Gastroesophageal sphincter (tissue), 4 donors: ENCODE data around the gene LASP1. TPM values are rescaled to one million over a fixed set of nuclear protein-coding genes. Genes with fewer than 3 reads are reported as not detected.
"Not testable (repeated sequence)": the region's sequence is repeated elsewhere in the genome, so short reads cannot be mapped to it uniquely, and the experiment has no call there.

ENCODE experiments used
- ATAC-seq: fragments of 150-250 bp; one replicate; pipeline ENCODE4 v1.9.1; 2016; ENCODE audit warnings: mild to moderate bottlenecking, moderate library complexity
- H3K27ac ChIP-seq, 4 donors: fragments of 200-600 bp; sonication (generic) in 3 of 4; 1 replicate in 3 of 4; 2 replicates in 1 of 4; pipeline ENCODE4 v1.5.1; 2016 to 2019
- H3K27me3 ChIP-seq: fragments of 200-600 bp; sonication (generic); one replicate; pipeline ENCODE4 v1.5.1; 2019
- H3K36me3 ChIP-seq, 2 donors: fragments of 200-600 bp; sonication (generic); one replicate each; pipeline ENCODE4 v1.5.1; 2019; ENCODE audit warnings: control low read depth in 1 of 2
- H3K4me1 ChIP-seq, 3 donors: fragments of 200-600 bp; sonication (generic); 1 replicate in 2 of 3; 2 replicates in 1 of 3; pipeline ENCODE4 v1.5.1; 2016 to 2019; ENCODE audit warnings: control low read depth in 2 of 3
- H3K4me3 ChIP-seq, 2 donors: fragments of 200-600 bp; sonication (generic); one replicate each; pipeline ENCODE4 v1.5.1; 2019; ENCODE audit warnings: mild to moderate bottlenecking in 1 of 2, moderate library complexity in 1 of 2
- H3K9me3 ChIP-seq, 3 donors: fragments of 200-600 bp; sonication (generic); one replicate each; pipeline ENCODE4 v1.5.1; 2017 to 2019; ENCODE audit warnings: control low read depth in 2 of 3
- EP300 ChIP-seq: sonication (generic); formaldehyde crosslinking; IDR thresholded peaks from one replicate; pipeline ENCODE4 v1.6.1; 2017; ENCODE audit warnings: antibody characterized with exemption, mild to moderate bottlenecking
- POLR2A ChIP-seq, 2 donors: fragments of 450-650 bp; IDR thresholded peaks; one replicate each; pipeline ENCODE4 v1.6.1; 2017; ENCODE audit warnings: antibody characterized with exemption in 2 of 2, mild to moderate bottlenecking in 2 of 2, moderate library complexity in 1 of 2
- POLR2AphosphoS5 ChIP-seq: sonication (generic); formaldehyde crosslinking; IDR thresholded peaks from one replicate; pipeline ENCODE4 v1.6.1; 2017; ENCODE audit warnings: antibody characterized with exemption
- WGBS, 2 donors: methylation state at CpG; one replicate each; pipeline ENCODE4 v1.1.5; 2018; ENCODE audit warnings: low coverage in 1 of 2; 5-methylcytosine and 5-hydroxymethylcytosine counted together
- total RNA-seq, 4 donors: library from RNA; depleted of rRNA; stranded (reverse); fragments of >200 nt; gene quantifications; one replicate each; pipeline ENCODE4 v1.1.0, GENCODE V29; 2016
- TF ChIP-seq, protein P1 (sequence below), 4 experiments: fragments of 200-600 bp in 2 of 4; fragments of 450-650 bp in 2 of 4; sonication (generic) in 1 of 4; IDR thresholded peaks; one replicate each; pipeline ENCODE4 v1.5.1; 2017 to 2019; ENCODE audit warnings: antibody characterized with exemption in 4 of 4, mild to moderate bottlenecking in 2 of 4, moderate library complexity in 2 of 4

The LASP1 gene
- total RNA-seq, 4 donors from 2014 or later, result 33.5 to 88.9 (median 73.6) TPM

DNA sequence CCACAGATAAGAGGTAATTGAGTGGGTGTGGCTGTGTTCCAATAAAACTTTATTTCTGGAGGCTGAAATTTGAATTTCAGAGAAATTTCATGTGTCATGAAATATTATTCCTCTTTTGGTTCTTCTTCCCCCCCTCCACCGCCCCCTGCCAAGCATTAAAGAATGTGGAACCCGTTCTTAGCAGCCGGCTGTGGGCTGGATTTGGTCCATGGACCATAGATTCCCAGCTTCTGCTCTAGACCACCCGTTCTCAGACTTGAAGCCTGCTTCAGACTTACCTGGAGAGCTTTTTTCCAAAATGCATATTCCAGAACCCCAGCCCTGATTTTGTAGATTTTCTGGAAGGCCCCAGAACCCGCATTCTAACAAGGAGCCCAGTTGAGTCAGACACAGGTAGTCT is 40.5 kb downstream of the LASP1 start:
- Histone ChIP-seq H3K36me3 (peaks cover 0 to 48% of the 10 kb centered on the region in 2 donors), H3K9me3 (no peaks in the 10 kb centered on the region), H3K4me3 (no peak overlapping the region), H3K4me1 (peaks cover 0 to 97% (median 44%) of the 10 kb centered on the region in 3 donors), H3K27me3 (no peaks in the 10 kb centered on the region), H3K27ac (no peak overlapping the region)
- no peak for ATAC-seq
- WGBS, 2 donors, result 57 to 63% methylated on average over 2 to 3 of the region's 5 CpGs
- TF ChIP-seq POLR2AphosphoS5, result no peak
- TF ChIP-seq, protein P1, sequence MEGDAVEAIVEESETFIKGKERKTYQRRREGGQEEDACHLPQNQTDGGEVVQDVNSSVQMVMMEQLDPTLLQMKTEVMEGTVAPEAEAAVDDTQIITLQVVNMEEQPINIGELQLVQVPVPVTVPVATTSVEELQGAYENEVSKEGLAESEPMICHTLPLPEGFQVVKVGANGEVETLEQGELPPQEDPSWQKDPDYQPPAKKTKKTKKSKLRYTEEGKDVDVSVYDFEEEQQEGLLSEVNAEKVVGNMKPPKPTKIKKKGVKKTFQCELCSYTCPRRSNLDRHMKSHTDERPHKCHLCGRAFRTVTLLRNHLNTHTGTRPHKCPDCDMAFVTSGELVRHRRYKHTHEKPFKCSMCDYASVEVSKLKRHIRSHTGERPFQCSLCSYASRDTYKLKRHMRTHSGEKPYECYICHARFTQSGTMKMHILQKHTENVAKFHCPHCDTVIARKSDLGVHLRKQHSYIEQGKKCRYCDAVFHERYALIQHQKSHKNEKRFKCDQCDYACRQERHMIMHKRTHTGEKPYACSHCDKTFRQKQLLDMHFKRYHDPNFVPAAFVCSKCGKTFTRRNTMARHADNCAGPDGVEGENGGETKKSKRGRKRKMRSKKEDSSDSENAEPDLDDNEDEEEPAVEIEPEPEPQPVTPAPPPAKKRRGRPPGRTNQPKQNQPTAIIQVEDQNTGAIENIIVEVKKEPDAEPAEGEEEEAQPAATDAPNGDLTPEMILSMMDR (IDR thresholded peaks at IDR 0.05), result no peak
- no peak for TF ChIP-seq EP300
- TF ChIP-seq POLR2A (IDR thresholded peaks at IDR 0.05), result no peak

DNA sequence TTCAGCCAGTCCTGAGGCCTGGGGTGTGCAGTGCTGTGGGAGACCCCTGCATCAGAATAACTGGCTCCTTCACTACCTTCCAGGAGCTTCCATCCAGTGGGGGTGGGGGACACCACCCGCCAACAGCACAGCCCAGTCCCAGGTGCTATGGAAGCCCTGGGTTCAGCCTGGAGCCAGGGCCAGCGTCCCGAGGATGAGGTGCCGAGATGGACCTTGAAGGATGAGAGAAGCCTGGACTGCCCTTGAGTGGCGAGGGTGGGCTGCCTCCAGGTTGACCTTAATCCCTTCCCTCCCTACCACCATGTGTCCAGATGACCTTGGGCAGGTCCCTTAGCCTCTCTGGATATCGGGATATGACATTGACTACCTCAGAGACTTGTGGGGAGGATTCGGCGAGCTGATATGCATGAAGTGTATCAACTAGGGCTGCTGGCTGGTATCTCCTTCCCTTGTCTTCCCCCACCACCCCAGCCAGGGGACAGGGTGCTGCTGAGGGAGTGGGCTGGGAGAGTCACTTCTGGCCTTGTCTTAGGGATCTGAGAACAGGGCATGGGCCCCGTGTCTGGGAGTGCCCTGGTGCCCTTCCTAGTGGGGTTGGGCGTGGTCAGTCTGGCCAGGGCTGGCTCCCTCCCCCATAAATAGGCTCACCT is 41.3 kb downstream of the LASP1 start:
- peaks cover 0 to 53% of the 10 kb centered on the region in 2 donors for H3K36me3 ChIP-seq
- H3K4me3 ChIP-seq, result no peak overlapping the region
- TF ChIP-seq POLR2AphosphoS5 (no peak), POLR2A (IDR thresholded peaks at IDR 0.05) (no peak), EP300 (no peak)
- TF ChIP-seq, protein P1 (IDR thresholded peaks at IDR 0.05), result no peak
- H3K4me1 ChIP-seq, result peaks cover 0 to 94% (median 41%) of the 10 kb centered on the region in 3 donors
- H3K27ac ChIP-seq, result peak overlapping the region in 2 of 4 donors; percentile 68 to 73
- WGBS, 2 donors, result no CpG with 5 or more reads among the region's 10 CpGs
- no peaks in the 10 kb centered on the region for H3K27me3 ChIP-seq
- no peak for ATAC-seq
- no peaks in the 10 kb centered on the region for H3K9me3 ChIP-seq

DNA sequence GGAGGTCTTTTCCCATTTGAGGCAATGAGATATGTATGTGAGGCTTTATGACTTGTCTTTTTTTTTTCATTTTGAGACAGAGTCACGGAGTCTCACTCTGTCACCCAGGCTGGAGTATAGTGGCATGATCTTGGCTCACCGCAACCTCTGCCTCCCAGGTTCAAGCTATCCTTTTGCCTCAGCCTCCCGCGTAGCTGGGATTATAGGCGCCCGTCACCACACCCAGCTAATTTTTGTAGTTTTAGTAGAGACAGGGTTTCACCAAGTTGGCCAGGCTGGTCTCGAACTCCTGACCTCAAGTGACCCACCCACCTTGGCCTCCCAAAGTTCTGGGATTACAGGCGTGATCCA is 41.8 kb downstream of the LASP1 start:
- not testable (repeated sequence) for H3K9me3 ChIP-seq, ATAC-seq, H3K27me3 ChIP-seq, H3K4me3 ChIP-seq
- Histone ChIP-seq H3K27ac (peak overlapping the region in 3 of 4 donors; percentile 67 to 73 (median 68)), H3K36me3 (peaks cover 0 to 58% of the 10 kb centered on the region in 2 donors), H3K4me1 (peaks cover 0 to 89% (median 38%) of the 10 kb centered on the region in 3 donors)
- 80 to 88% methylated on average over 1 to 3 of the region's 8 CpGs for WGBS, 2 donors

DNA sequence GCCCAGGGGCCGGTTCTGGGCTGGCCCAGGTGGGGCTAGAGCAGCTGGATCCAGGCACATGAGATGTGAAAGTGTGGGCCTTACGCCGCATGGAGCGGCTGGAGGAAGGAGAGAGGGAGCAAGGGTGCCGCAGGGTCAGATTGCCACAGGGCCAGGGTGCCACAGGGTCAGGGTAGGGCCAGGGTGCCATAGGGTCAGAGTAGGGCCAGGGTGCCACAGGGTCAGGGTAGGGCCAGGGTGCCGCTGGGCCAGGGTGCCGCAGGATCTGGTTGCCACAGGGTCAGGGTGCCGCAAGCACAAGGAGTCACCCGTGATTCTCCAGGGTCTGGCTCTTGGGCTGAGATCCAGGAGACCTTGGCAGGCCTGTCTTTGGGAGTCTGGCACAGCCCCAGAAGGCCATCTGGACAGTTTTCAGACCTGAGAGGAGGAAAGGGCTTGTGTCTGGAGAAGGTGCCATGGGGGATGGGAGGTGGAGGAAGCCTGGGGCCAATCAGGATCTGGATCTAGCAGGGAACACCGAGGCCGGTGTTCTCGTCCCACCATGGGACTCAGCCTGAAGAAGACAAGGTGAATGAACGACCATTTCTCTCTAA is 42.5 kb downstream of the LASP1 start:
- H3K36me3 ChIP-seq, result peaks cover 0 to 64% of the 10 kb centered on the region in 2 donors
- peaks cover 0 to 82% (median 33%) of the 10 kb centered on the region in 3 donors for H3K4me1 ChIP-seq
- peak; percentile 69 for ATAC-seq
- peak overlapping the region in 3 of 4 donors; percentile 67 to 73 (median 68) for H3K27ac ChIP-seq
- no peak overlapping the region for H3K4me3 ChIP-seq
- H3K27me3 ChIP-seq, result no peaks in the 10 kb centered on the region
- TF ChIP-seq POLR2AphosphoS5, result peak; percentile 46
- no peak for TF ChIP-seq EP300
- 36 to 60% methylated on average over 3 of the region's 13 CpGs for WGBS, 2 donors
- no peaks in the 10 kb centered on the region for H3K9me3 ChIP-seq

DNA sequence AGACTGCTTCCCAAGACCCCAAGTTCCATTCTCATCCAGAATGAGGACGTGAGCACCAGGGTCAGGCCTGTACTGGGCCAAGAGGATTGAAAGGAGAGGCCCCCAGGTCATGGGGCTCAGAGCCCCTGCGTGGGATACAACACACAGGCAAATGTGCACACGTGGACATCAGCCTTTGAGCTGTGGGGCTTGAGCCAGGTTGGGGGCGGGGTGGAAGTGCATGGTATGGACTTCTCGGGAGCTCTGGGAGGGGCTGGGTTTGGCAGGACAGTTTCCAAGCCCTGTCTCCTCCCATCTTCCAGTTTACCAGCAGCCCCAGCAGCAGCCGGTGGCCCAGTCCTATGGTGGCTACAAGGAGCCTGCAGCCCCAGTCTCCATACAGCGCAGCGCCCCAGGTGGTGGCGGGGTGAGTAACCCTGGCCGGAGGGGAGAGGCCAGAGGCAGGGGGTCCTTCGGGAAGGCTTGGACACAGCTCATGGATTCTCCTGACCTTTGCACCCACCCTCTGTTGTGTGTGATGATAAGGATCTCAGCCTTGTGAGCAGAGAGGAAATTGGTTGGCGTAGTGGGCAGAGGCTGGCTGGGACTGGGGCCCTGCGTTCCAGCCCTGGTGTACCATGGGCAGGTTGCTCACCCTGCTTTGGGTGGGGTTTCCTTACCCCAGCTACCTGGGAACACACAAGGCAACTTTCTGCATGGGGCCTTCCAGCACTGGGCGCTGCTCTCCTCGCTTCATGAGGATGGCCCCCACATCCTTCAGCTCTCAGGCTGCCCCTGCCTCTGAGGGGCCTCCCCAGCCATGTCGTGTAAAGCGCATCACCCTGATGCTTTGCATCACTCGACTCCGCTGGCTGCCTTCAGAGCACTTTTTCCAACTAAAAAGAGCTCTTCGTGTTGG is 45.1 kb downstream of the LASP1 start:
- peak overlapping the region in 1 of 4 donors; percentile 14 for H3K27ac ChIP-seq
- no peak overlapping the region for H3K4me3 ChIP-seq
- TF ChIP-seq, protein P1 (IDR thresholded peaks at IDR 0.05), result no peak
- no peak for TF ChIP-seq EP300
- TF ChIP-seq POLR2AphosphoS5, result no peak
- no peak for TF ChIP-seq POLR2A (IDR thresholded peaks at IDR 0.05)
- H3K36me3 ChIP-seq, result peaks cover 0 to 83% of the 10 kb centered on the region in 2 donors
- WGBS, 2 donors, result 75% methylated on average over 5 of the region's 20 CpGs; no CpG with 5 or more reads in 1 of the 2 donors
- no peak for ATAC-seq
- no peaks in the 10 kb centered on the region for H3K9me3 ChIP-seq
- H3K27me3 ChIP-seq, result no peaks in the 10 kb centered on the region
- H3K4me1 ChIP-seq, result peaks cover 0 to 83% (median 17%) of the 10 kb centered on the region in 3 donors
